ENCODE measurements around the gene ITPR3. TPM values are rescaled to one million over a fixed set of nuclear protein-coding genes. Genes with fewer than 3 reads are reported as not detected.

ITPR3 gene
- total RNA-seq, 4 donors from 2014 or later = 139 to 250 (median 182) TPM

DNA sequence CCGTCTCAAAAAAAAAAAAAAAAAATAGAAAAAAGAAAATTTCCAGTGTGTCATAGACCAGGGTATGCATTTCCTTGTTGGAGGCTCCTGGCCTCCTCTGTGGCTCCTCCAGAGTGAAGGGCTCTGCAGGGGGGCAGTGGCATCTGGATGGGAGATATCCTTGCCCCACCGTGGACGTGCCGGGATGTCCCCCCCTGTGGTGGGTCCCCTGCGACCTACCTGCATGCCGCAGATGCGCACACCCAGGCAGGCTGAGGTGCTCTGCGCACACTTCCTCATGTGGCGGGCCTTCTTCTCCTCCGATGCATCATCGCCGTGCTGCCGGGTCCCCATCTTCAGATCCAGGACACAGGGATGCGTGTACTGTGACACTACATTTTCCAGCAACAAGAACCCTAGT, 104.1 kb downstream of the ITPR3 start:
- H3K36me3 ChIP-seq = no peaks in the 10 kb centered on the region
- DNase-seq = no peak
- H3K4me1 ChIP-seq = peaks cover 0 to 3% (median 0%) of the 10 kb centered on the region in 4 donors
- H3K9me3 ChIP-seq = no peaks in the 10 kb centered on the region
- no peak overlapping the region for H3K4me3 ChIP-seq
- H3K27ac ChIP-seq = no peak overlapping the region
- TF ChIP-seq, protein P1, sequence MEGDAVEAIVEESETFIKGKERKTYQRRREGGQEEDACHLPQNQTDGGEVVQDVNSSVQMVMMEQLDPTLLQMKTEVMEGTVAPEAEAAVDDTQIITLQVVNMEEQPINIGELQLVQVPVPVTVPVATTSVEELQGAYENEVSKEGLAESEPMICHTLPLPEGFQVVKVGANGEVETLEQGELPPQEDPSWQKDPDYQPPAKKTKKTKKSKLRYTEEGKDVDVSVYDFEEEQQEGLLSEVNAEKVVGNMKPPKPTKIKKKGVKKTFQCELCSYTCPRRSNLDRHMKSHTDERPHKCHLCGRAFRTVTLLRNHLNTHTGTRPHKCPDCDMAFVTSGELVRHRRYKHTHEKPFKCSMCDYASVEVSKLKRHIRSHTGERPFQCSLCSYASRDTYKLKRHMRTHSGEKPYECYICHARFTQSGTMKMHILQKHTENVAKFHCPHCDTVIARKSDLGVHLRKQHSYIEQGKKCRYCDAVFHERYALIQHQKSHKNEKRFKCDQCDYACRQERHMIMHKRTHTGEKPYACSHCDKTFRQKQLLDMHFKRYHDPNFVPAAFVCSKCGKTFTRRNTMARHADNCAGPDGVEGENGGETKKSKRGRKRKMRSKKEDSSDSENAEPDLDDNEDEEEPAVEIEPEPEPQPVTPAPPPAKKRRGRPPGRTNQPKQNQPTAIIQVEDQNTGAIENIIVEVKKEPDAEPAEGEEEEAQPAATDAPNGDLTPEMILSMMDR (IDR thresholded peaks at IDR 0.05) = no peak
- TF ChIP-seq POLR2A (IDR thresholded peaks at IDR 0.05) = no peak
- no peaks in the 10 kb centered on the region for H3K27me3 ChIP-seq

DNA sequence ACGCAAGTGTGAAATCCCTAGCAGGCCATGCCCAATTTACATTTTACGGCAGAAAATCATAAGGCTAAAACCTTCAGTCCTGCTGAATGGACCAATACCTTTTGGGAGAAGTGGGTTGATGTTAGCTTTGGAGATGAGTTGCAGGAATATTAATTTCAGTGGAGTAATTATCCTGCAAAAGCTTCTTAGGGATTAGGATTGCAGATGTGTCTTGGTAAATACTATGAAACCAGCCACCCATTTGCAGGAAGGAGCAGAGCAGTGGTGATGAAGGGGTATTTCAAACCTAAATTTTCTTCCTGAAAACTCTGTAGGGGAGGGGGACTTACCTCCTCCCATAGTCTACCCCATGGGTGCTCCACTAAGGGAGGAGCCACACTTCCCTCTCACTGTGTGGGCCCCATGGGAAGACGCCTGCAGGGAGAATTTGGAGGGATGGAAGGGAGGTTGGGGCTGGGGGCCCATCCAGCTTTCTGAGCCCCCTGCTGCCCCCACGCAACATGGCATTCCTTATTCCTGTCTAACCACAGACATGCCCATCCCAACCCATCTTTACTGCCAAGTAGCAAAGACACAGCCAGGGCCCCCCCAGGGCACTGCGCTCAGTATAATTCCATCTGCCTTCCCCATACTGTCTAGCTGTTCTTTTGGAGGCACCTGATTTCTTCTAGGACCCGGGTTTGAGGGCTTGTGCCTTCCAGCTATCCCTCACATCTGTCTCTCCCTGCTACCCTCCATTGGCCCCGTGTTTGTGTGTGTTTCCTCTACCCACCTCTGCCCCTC, 105.0 kb downstream of the ITPR3 start:
- H3K4me1 ChIP-seq = no peaks in the 10 kb centered on the region
- H3K27ac ChIP-seq = no peak overlapping the region

DNA sequence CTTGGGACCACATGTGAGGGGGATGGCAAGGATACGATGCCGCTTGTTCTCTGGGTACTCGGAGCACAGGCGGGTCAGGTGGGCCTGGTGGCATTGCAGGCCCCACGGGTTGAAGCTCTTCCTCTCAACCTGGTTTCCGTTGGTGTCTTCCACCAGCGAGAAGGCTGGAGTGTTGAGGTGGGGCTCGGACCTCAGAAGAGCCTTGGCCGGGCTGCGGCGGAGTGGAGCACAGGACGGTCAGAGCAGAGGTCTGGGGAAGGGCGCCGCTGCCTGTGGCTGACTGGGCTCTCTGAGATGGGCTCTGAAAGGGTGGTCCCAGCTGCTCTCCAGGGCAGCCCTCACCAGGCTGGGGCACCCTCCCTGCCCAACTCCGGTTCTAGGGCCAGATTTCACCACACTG, 105.6 kb downstream of the ITPR3 start:
- H3K4me1 ChIP-seq = no peaks in the 10 kb centered on the region
- no peak overlapping the region for H3K27ac ChIP-seq
- H3K27me3 ChIP-seq = no peaks in the 10 kb centered on the region
- H3K9me3 ChIP-seq = no peaks in the 10 kb centered on the region
- TF ChIP-seq POLR2A (IDR thresholded peaks at IDR 0.05) = no peak
- TF ChIP-seq, protein P1 (IDR thresholded peaks at IDR 0.05) = no peak
- no peak for DNase-seq
- no peaks in the 10 kb centered on the region for H3K36me3 ChIP-seq
- no peak overlapping the region for H3K4me3 ChIP-seq

More for the DNA sequence above, 105.0 kb downstream of the ITPR3 start:
- DNase-seq = no peak
- TF ChIP-seq POLR2A (IDR thresholded peaks at IDR 0.05) = no peak
- TF ChIP-seq, protein P1 (IDR thresholded peaks at IDR 0.05) = no peak
- Histone ChIP-seq H3K27me3 (no peaks in the 10 kb centered on the region), H3K9me3 (no peaks in the 10 kb centered on the region), H3K36me3 (no peaks in the 10 kb centered on the region), H3K4me3 (no peak overlapping the region)

DNA sequence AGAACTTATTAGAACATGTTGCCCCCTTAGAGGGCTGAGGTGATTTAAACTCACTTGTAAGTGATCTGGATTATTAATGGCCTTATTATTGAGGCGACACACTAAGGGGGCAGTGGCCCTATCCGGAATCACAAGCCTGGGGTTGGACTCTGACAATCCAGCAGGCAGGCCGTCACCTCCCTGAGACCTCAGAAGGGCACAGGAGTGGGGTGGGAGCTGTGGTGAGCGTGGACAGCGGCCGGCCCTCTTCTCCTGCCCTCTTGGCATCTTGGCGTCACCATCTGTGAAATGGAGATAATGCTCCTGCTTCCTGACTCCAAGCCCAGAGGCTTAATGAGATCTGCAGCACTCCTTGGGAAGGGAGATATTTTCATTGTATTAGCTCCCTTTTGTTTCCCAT, 106.0 kb downstream of the ITPR3 start:
- no peak overlapping the region for H3K4me3 ChIP-seq
- DNase-seq = no peak
- H3K4me1 ChIP-seq = no peaks in the 10 kb centered on the region
- no peak overlapping the region for H3K27ac ChIP-seq
- H3K36me3 ChIP-seq = no peaks in the 10 kb centered on the region
- H3K9me3 ChIP-seq = no peaks in the 10 kb centered on the region
- H3K27me3 ChIP-seq = no peaks in the 10 kb centered on the region
- TF ChIP-seq, protein P1 (IDR thresholded peaks at IDR 0.05) = no peak
- TF ChIP-seq POLR2A (IDR thresholded peaks at IDR 0.05) = no peak

DNA sequence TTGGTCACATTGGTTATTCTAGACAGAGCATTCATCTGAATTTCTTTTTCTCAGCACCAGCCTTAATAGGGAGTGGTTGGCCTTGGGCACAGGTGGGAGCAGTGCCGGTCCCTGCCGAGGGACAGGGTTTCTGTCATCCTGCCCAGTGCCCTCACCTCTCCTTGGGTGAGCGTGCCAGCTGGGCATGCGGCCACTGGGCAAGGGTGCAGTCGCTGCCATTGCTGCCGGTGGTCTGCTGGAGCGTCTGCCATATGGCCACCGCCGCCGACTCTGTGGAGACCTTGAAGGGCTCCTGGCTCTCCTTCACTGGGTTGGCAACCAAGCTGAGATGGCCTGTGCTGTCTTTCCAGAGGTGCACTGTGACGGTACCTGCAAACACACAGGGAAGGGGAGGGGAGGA, 106.8 kb downstream of the ITPR3 start:
- Histone ChIP-seq H3K9me3 (no peaks in the 10 kb centered on the region), H3K27ac (no peak overlapping the region), H3K36me3 (no peaks in the 10 kb centered on the region), H3K4me3 (no peak overlapping the region), H3K27me3 (no peaks in the 10 kb centered on the region), H3K4me1 (no peaks in the 10 kb centered on the region)
- DNase-seq = no peak
- TF ChIP-seq POLR2A (IDR thresholded peaks at IDR 0.05) = no peak
- TF ChIP-seq, protein P1 (IDR thresholded peaks at IDR 0.05) = no peak

Data from Peyer's patch (tissue), 4 donors.